Right renal cortex interstitium (tissue), 3 donors: ENCODE data around the gene ODAD3. TPM values are rescaled to one million over a fixed set of nuclear protein-coding genes. Genes with fewer than 3 reads are reported as not detected.
"Not testable (repeated sequence)": the region's sequence is repeated elsewhere in the genome, so short reads cannot be mapped to it uniquely, and the experiment has no call there.

Source experiments
- DNase-seq, 3 donors: peaks; one replicate each; pipeline ENCODE4 v3.0.0-alpha.2; 2013; ENCODE audit warnings: low read depth in 3 of 3, low spot score in 2 of 3
- polyA plus RNA-seq, 3 donors: library from polyadenylated mRNA; unstranded; fragments of 120-200 nt; gene quantifications; one replicate each; pipeline ENCODE4 v1.2.1, GENCODE V29; 2013; ENCODE audit not compliant: insufficient read length in 3 of 3

ODAD3 gene
- polyA plus RNA-seq, 3 donors, result 1.5 to 1.6 (median 1.5) TPM

GRCh38 chr19:11461453-11461852 is 26.5 kb upstream of the ODAD3 start:
- DNase-seq, result no peak

GRCh38 chr19:11460207-11460606 is 25.3 kb upstream of the ODAD3 start:
- no peak for DNase-seq

GRCh38 chr19:11458912-11459311 is 24.0 kb upstream of the ODAD3 start:
- not testable (repeated sequence) for DNase-seq

GRCh38 chr19:11458236-11458900 is 23.4 kb upstream of the ODAD3 start:
- no peak for DNase-seq

- DNase-seq, result no peak
Measured at GRCh38 chr19:11457831-11458230, 22.9 kb upstream of the ODAD3 start.

GRCh38 chr19:11457115-11457514 is 22.2 kb upstream of the ODAD3 start:
- DNase-seq, result no peak

DNA sequence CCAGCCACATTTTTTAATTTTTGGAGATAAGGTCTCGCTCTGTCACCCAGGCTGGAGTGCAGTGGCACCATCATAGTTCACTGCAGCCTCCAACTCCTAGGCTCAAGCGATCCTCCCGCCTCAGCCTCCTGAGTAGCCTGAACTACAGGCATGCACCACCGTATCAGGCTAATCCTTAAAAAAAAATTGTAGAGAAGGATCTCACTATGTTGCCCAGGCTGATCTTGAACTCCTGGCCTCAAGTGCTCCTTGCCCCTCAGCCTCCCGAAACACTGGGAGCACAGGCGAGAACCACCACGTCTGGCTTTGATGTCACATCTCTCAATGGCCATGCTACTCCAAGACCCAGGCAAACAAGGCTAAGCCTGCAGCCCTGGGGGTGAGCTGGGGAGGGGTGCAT is 21.7 kb upstream of the ODAD3 start:
- DNase-seq, result no peak

DNA sequence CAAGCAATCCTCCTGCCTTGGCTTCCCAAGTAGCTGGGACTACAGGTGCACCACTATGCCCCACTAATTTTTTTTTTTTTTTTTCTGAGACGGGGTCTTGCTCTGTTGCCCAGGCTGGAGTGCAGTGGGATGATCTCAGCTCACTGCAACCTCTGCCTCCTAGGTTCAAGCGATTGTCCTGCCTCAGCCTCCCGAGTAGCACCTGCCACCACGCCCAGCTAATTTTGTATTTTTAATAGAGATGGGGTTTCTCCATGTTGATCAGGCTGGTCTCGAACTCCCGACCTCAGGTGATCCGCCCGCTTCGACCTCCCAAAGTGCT is 20.3 kb upstream of the ODAD3 start:
- DNase-seq, result not testable (repeated sequence)

DNA sequence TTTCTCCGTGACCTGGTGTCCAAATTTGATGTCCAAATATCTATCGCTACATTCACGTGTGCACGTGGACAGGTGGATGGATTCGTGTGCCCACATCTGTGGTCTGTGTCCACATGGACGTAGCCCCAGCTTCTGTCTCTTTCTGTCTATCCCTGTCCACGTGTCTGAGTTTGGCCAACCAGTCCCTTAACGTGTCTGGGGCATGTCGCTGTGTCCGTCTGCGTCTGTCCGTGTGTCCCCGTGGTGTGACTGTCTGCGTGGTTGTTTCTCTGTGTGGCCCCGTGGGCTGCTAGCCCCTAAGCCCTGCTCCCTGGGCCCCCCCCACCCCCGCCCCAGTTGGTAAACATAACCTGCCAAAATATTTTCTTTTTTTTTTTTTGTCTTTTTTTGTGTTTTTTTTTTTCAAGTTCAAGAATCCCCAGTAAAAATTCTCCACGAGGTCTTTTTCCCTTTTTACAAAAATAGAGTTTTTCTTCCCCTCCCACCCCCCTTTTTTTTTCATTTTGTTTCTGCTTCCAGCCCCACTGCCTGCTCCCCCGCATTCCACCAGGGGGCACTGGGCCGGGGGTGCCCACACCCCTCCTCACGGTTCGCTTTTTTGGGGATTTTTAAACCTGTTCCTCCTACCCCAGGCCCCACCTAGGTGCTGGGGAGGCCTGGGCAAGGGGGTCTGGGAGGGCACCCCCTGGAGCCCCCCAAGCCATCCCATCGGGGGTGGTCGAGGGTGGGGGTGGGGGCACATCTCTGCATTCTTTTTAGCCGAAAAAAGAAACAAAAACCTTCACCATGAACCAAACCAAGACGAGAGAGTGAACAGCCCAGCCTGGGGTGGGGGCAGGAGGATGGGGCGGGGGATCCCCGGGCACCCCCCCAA is 18.8 kb upstream of the ODAD3 start:
- DNase-seq, result no peak

GRCh38 chr19:11452620-11453310 is 17.8 kb upstream of the ODAD3 start:
- no peak for DNase-seq

DNA sequence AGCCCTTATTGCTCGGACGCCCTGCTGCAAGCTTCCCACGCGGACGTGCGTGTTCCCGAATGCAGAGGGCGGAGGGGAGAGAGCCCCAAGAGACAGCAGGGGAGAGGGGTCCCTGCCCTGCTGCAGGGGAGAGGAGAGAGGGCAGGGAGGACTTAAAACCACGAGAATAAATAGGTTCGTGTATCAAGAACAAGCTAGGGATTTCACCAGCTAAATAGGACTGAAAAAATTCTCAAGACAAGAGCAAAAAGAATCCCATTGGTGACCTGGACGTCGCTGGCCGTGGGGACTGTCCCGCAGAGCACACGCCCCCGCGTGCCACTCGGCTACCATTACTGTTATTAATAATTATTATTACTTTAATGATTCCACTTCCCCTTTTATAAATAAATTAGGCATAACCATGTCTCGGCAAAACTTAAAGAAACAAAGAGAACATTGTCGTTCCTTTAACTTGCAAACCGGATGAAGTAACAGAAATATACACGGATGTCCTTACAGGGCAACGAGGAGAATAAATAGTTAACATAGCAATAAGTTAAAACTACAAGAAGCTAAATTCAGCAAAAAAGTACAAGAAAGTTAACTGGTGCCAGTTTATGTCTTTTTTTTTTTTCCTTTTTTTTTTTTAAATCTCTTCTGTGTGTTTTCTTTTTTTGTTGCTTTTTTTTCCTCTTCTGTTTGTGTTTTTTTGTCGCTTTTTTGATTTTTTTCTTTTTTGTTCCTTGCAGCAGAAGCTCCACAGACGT is 17.1 kb upstream of the ODAD3 start:
- DNase-seq, result no peak

GRCh38 chr19:11451327-11451870 is 16.5 kb upstream of the ODAD3 start:
- no peak for DNase-seq

GRCh38 chr19:11450570-11451326 is 15.8 kb upstream of the ODAD3 start:
- no peak for DNase-seq

DNA sequence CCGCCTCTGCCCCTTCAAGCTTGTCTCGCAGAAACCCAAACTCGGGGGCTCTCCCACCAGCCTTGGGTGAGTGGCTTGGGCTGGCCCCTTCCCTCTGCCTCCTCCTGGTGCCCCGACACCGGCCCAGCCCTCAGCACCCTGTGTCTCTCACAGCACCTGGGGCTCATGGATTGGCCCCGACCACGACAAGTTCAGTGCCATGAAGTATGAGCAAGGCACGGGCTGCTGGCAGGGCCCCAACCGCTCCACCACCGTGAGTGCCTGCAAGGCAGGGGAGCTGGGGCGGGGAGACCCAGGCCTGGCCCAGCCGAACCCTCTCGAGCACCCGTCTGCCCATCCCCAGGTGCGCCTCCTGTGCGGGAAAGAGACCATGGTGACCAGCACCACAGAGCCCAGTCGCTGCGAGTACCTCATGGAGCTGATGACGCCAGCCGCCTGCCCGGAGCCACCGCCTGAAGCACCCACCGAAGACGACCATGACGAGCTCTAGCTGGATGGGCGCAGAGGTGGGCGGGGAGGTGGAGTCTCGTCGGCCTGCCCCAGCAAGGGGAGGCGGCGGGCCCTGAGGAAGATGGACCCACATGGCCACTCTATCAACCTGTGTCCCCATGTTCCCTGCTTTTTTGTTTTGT is 14.1 kb upstream of the ODAD3 start:
- no peak for DNase-seq

DNA sequence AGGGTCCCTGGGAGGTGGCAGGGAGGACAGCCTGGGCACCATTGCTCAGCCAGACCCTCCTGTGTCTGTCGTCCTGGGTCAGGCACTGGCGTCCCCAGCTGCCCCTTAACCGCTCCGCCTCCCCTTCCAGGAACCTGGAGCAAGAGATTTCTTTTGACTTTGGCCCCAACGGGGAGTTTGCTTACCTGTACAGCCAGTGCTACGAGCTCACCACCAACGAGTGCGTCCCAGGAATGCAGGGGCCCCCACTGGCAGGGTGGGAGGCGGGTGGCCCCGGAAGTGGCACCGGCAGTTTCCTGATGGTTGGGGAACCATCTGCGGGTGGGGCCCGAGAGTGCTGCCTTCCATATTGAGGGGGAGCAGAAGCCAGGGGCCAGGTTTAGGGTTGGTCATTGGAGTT is 13.5 kb upstream of the ODAD3 start:
- no peak for DNase-seq

DNA sequence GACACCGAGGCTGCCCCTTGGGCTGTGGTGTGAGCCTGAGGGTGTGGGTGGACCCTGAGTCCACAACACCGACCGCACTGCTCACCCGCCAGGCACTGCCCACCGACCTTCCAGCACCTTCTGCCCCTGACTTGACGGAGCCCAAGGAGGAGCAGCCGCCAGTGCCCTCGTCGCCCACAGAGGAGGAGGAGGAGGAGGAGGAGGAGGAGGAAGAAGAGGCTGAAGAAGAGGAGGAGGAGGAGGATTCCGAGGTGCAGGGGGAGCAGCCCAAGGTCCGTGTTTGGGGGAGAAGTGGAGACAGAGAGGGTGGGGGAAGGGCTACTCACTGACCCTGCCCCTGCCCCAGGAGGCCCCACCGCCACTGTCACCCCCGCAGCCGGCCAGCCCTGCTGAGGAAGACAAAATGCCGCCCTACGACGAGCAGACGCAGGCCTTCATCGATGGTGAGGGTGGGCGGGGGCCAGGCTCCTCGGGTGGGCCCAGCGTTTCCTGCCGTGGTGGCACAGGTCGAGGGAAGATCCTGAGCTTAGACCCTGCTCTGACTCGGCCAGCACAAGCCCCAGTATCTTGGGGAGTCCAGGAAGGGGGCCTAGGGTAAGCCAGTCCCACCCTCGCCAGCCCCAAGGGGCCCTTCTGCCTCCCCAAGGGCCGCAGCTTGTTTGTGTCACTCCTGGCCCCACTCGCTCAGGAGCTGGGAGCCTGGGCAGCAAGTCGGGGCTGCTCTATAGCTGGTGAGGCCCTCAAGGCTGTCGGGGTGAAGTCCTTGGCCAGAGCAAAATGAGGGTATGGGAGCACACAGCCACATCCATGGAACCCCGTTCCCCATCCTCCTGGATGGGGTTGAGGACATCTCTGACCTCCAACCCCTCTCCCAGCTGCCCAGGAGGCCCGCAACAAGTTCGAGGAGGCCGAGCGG is 12.7 kb upstream of the ODAD3 start:
- no peak for DNase-seq

DNA sequence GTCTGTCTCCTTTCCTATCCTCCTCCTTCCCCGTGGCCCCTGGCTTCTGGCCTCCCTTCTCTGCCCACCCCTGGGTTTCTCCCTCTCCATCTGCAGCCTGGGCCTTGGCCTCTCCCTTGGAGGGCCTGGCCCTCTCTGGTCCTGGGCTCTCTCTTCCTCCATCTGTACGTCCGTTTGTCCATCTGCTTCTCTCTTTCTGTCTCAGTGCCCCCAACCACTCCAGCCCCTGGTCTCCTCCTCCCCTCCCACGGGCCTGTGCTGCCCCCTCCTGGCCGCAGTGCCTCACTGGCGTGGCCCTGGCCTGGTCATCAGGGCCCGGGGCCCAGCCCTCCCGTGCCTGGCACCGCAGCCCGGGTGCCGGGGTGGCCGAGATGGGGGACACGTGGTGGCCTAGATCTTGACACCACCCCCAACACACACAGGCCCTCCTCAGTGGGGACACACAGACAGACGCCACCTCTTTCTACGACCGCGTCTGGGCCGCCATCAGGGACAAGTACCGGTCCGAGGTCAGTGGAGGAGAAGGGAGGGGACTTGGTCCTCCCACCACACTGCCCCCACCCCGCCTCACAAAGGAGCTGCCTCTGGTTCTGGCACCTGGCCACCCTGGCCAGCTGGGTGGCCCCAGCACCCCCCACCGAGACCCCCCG is 11.9 kb upstream of the ODAD3 start:
- no peak for DNase-seq

DNA sequence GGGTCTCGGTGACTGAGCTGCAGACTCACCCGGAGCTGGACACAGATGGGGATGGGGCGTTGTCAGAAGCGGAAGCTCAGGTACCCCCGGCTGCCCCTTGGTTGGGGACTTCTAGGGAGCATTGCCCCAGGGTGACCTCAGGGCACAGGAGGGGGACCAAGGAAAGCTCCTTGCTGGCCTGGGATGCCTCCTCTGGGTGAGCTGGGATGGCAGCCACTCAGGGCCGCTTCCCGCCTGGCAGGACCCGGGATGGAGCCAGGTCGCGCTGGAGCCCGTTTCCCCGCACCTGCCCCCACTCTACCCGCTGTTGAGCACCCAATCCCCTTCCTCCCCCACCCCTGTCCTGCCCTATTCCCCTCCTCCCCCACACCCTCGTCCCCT is 11.3 kb upstream of the ODAD3 start:
- no peak for DNase-seq
